Lower leg skin (tissue), 4 donors: Measurements from ENCODE around the gene LEKR1. TPM values are rescaled to one million over a fixed set of nuclear protein-coding genes. Genes with fewer than 3 reads are reported as not detected.

Source experiments
- DNase-seq, 2 donors: peaks; one replicate each; pipeline ENCODE4 v3.0.0-alpha.2; 2019; ENCODE audit warnings: low spot score in 2 of 2
- H3K4me3 ChIP-seq: fragments of 200-600 bp; sonication (generic); 2 replicates; pipeline ENCODE4 v1.5.1; 2017; ENCODE audit warnings: mild to moderate bottlenecking, low read depth; ENCODE audit not compliant: poor library complexity, severe bottlenecking
- CTCF ChIP-seq, 3 donors: fragments of 450-650 bp; IDR thresholded peaks; one replicate each; pipeline ENCODE4 v1.5.1; 2016; ENCODE audit warnings: antibody characterized with exemption in 3 of 3, mild to moderate bottlenecking in 3 of 3, moderate library complexity in 2 of 3
- POLR2A ChIP-seq, 2 donors: fragments of 450-650 bp; IDR thresholded peaks; one replicate each; pipeline ENCODE4 v1.6.1; 2016 to 2017; ENCODE audit warnings: antibody characterized with exemption in 2 of 2, mild to moderate bottlenecking in 1 of 2, moderate library complexity in 1 of 2
- WGBS, 2 donors: methylation state at CpG; one replicate each; pipeline ENCODE4 v1.1.5; 2018; 5-methylcytosine and 5-hydroxymethylcytosine counted together
- intact Hi-C: fragments of 100-400 bp; cut with DNase I; formaldehyde crosslinking; loops from one replicate; pipeline ENCODE4 v1.15.0; 2023; ENCODE audit warnings: low total_unique reads
- total RNA-seq, 4 donors: library from RNA; depleted of rRNA; stranded (reverse); fragments of >200 nt; gene quantifications; one replicate each; pipeline ENCODE4 v1.1.0, GENCODE V29; 2016

LEKR1 gene
- total RNA-seq, 4 donors from 2014 or later, result 0.39 to 2.5 (median 0.89) TPM; not detected in 1

- intact Hi-C loops, result no loop called here
- DNase-seq, result no peak
- TF ChIP-seq POLR2A (IDR thresholded peaks at IDR 0.05) (no peak), CTCF (IDR thresholded peaks at IDR 0.05) (no peak)
- no peak overlapping the region for H3K4me3 ChIP-seq
Observed at GRCh38 chr3:156983559-156983958, 157.4 kb downstream of the LEKR1 start.

- WGBS, 2 donors, result 80 to 85% methylated on average over 5 of the region's 5 CpGs
- intact Hi-C loops, result no loop called here
Observed at GRCh38 chr3:156985711-156986110, 159.6 kb downstream of the LEKR1 start.

GRCh38 chr3:156987946-156988345, 161.8 kb downstream of the LEKR1 start:
- intact Hi-C loops, result no loop called here
- TF ChIP-seq CTCF (IDR thresholded peaks at IDR 0.05), result no peak
- TF ChIP-seq POLR2A (IDR thresholded peaks at IDR 0.05), result no peak
- DNase-seq, result peak in 1 of 2 donors; percentile 58
- H3K4me3 ChIP-seq, result no peak overlapping the region
- WGBS, 2 donors, result 90 to 100% methylated on average over 2 of the region's 2 CpGs

More at GRCh38 chr3:156985711-156986110, 159.6 kb downstream of the LEKR1 start:
- peak in 1 of 2 donors; percentile 43 for DNase-seq
- no peak overlapping the region for H3K4me3 ChIP-seq
- no peak for TF ChIP-seq CTCF (IDR thresholded peaks at IDR 0.05)
- TF ChIP-seq POLR2A (IDR thresholded peaks at IDR 0.05), result no peak

- TF ChIP-seq CTCF (IDR thresholded peaks at IDR 0.05) (no peak), POLR2A (IDR thresholded peaks at IDR 0.05) (no peak)
- DNase-seq, result no peak
- H3K4me3 ChIP-seq, result no peak overlapping the region
- intact Hi-C loops, result no loop called here
Observed at GRCh38 chr3:156997351-156997750, 171.2 kb downstream of the LEKR1 start.

- no peak for DNase-seq
- intact Hi-C loops, result no loop called here
- WGBS, 2 donors, result 64 to 70% methylated on average over 2 of the region's 2 CpGs
- no peak for TF ChIP-seq POLR2A (IDR thresholded peaks at IDR 0.05)
- no peak for TF ChIP-seq CTCF (IDR thresholded peaks at IDR 0.05)
- no peak overlapping the region for H3K4me3 ChIP-seq
Observed at GRCh38 chr3:157001221-157001957, 175.2 kb downstream of the LEKR1 start.

- no peak for TF ChIP-seq POLR2A (IDR thresholded peaks at IDR 0.05)
- TF ChIP-seq CTCF (IDR thresholded peaks at IDR 0.05), result no peak
- DNase-seq, result no peak
- H3K4me3 ChIP-seq, result no peak overlapping the region
- intact Hi-C loops, result no loop called here
Observed at GRCh38 chr3:157021679-157022078, 195.5 kb downstream of the LEKR1 start.
